Fibroblast of lung (primary cell): ENCODE measurements around the gene DDX39B. TPM values are rescaled to one million over a fixed set of nuclear protein-coding genes. Genes with fewer than 3 reads are reported as not detected.
"Not testable (repeated sequence)": the region's sequence is repeated elsewhere in the genome, so short reads cannot be mapped to it uniquely, and the experiment has no call there.

ENCODE experiments used
- DNase-seq, 2 donors: peaks; one replicate each; pipeline versions ENCODE4 v3.0.0 to v3.0.0-alpha.2; 2010; ENCODE audit warnings: low read depth in 2 of 2
- H2AFZ ChIP-seq: 2 replicates; pipeline ENCODE4 v1.5.1; 2012; ENCODE audit warnings: low read length, control low read depth, inconsistent platforms
- H3K27ac ChIP-seq: 2 replicates; pipeline ENCODE4 v1.5.1; 2011; ENCODE audit warnings: low read length, control low read depth; ENCODE audit not compliant: insufficient read depth
- H3K27me3 ChIP-seq: 2 replicates; pipeline ENCODE4 v1.5.1; 2011; ENCODE audit warnings: mild to moderate bottlenecking, low read length; ENCODE audit not compliant: control insufficient read depth, insufficient read depth
- H3K36me3 ChIP-seq: 2 replicates; pipeline ENCODE4 v1.5.1; 2011; ENCODE audit warnings: low read length; ENCODE audit not compliant: control insufficient read depth, insufficient read depth
- H3K4me1 ChIP-seq: 2 replicates; pipeline ENCODE4 v1.5.1; 2011; ENCODE audit warnings: low read length; ENCODE audit not compliant: control insufficient read depth, insufficient read depth; ENCODE audit errors: extremely low read depth
- H3K4me2 ChIP-seq: 2 replicates; pipeline ENCODE4 v1.5.1; 2011; ENCODE audit warnings: low read length, control low read depth; ENCODE audit not compliant: insufficient read depth; ENCODE audit errors: extremely low read depth
- H3K4me3 ChIP-seq, 4 experiments: fragments of 200-600 bp in 1 of 4; sonication (generic) in 1 of 4; replicated peaks in 1 of 4; 2 replicates each; pipeline ENCODE4 v1.5.1; 2011 to 2016; ENCODE audit warnings: low read length in 4 of 4, low read depth in 3 of 4, mild to moderate bottlenecking in 3 of 4, control low read depth in 2 of 4, inconsistent platforms in 1 of 4, mixed read lengths in 1 of 4; ENCODE audit not compliant: insufficient read depth in 1 of 4; ENCODE audit errors: control extremely low read depth in 1 of 4
- H3K79me2 ChIP-seq: 2 replicates; pipeline ENCODE4 v1.5.1; 2012; ENCODE audit warnings: mild to moderate bottlenecking, low read length, inconsistent platforms; ENCODE audit not compliant: control insufficient read depth, insufficient read depth
- H3K9ac ChIP-seq: 2 replicates; pipeline ENCODE4 v1.5.1; 2011; ENCODE audit warnings: mild to moderate bottlenecking, low read length, control low read depth; ENCODE audit not compliant: insufficient read depth
- H3K9me3 ChIP-seq: 2 replicates; pipeline ENCODE4 v1.5.1; 2012; ENCODE audit warnings: low read depth, low read length; ENCODE audit not compliant: control insufficient read depth, insufficient read depth
- H4K20me1 ChIP-seq: 2 replicates; pipeline ENCODE4 v1.5.1; 2011; ENCODE audit warnings: low read length; ENCODE audit not compliant: control insufficient read depth, insufficient read depth; ENCODE audit errors: extremely low read depth
- CTCF ChIP-seq, 2 donors: IDR thresholded peaks in 1 of 2; conservative IDR thresholded peaks in 1 of 2; 1 replicate in 1 of 2; 2 replicates in 1 of 2; pipeline ENCODE4 v1.5.1; 2011 to 2012; ENCODE audit warnings: low read length in 2 of 2, control low read depth in 1 of 2, inconsistent platforms in 1 of 2, low read depth in 1 of 2, mild to moderate bottlenecking in 1 of 2
- EZH2 ChIP-seq: IDR thresholded peaks from 2 replicates; pipeline ENCODE4 v1.5.1; 2012; ENCODE audit warnings: low read length, control low read depth, mild to moderate bottlenecking; ENCODE audit errors: missing control alignments
- polyA plus RNA-seq, 2 donors: library from polyadenylated mRNA; depleted of rRNA in 1 of 2; stranded (reverse) in 1 of 2; unstranded in 1 of 2; fragments of >200 nt; gene quantifications; 2 replicates each; pipeline ENCODE4 v1.2.1, GENCODE V29; 2011 to 2012; ENCODE audit warnings: missing spikeins in 1 of 2
- total RNA-seq: library from RNA; depleted of rRNA; stranded (reverse); fragments of >200 nt; gene quantifications from 2 replicates; pipeline ENCODE4 v1.2.1, GENCODE V29; 2014

Gene DDX39B
- total and polyA plus RNA-seq, 2 donors (not counting 1 experiment from before 2014, with no cell fraction given) = 323 to 370 TPM

DNA sequence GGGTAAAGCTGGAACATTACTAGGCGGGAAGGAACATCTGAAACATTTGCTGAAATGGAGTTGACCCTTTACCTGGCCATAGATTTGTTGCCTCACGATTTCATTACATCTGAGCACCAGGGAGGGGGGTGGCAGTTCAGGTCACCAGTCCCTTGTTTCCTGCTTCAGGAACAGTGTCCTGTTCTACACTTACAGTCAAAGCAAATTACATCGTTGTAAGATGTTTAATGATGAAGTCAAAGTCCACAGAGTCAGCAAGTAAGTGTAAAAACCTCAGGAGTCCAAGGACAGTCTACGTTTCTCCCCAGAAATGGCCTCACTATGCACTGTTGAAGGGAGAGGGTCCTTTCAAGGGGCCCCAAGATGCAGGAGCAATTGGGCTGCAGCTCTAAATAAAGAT is 52.7 kb downstream of the DDX39B start:
- DNase-seq = no peak
- peaks cover 2% of the 10 kb centered on the region for H3K4me1 ChIP-seq
- H2AFZ ChIP-seq = no peak overlapping the region
- no peak overlapping the region for H3K4me3 ChIP-seq
- H3K9me3 ChIP-seq = no peaks in the 10 kb centered on the region
- no peak overlapping the region for H3K27ac ChIP-seq
- TF ChIP-seq EZH2 (no peak), CTCF (conservative IDR thresholded peaks at IDR 0.05 in 1 of 2, IDR thresholded peaks at IDR 0.05 in 1 of 2; ENCODE audit: low read depth in 1 of 2, low read length in 2 of 2) (no peak)
- no peaks in the 10 kb centered on the region for H3K27me3 ChIP-seq
- H3K36me3 ChIP-seq = no peaks in the 10 kb centered on the region
- no peaks in the 10 kb centered on the region for H4K20me1 ChIP-seq
- no peak overlapping the region for H3K4me2 ChIP-seq
- H3K9ac ChIP-seq = no peak overlapping the region
- H3K79me2 ChIP-seq = no peaks in the 10 kb centered on the region

- not testable (repeated sequence) for H3K9ac ChIP-seq, H3K4me3 ChIP-seq, H3K4me1 ChIP-seq, H3K27ac ChIP-seq, H3K9me3 ChIP-seq, H3K4me2 ChIP-seq, H4K20me1 ChIP-seq, H3K79me2 ChIP-seq, DNase-seq, H2AFZ ChIP-seq, H3K36me3 ChIP-seq, H3K27me3 ChIP-seq
These were observed 54.1 kb downstream of the DDX39B start for GRCh38 chr6:31487674-31488073.

GRCh38 chr6:31486065-31486837 is 55.6 kb downstream of the DDX39B start:
- not testable (repeated sequence) for H3K27me3 ChIP-seq, H3K27ac ChIP-seq, H3K79me2 ChIP-seq, H3K9me3 ChIP-seq, H4K20me1 ChIP-seq, H3K4me3 ChIP-seq, H3K4me2 ChIP-seq, H2AFZ ChIP-seq, H3K9ac ChIP-seq, H3K36me3 ChIP-seq, DNase-seq, H3K4me1 ChIP-seq

- H3K4me1 ChIP-seq = peaks cover 2% of the 10 kb centered on the region
- no peaks in the 10 kb centered on the region for H4K20me1 ChIP-seq
- H3K9ac ChIP-seq = no peak overlapping the region
- DNase-seq = peak in 1 of 2 donors; percentile 49
- TF ChIP-seq EZH2 (no peak), CTCF (conservative IDR thresholded peaks at IDR 0.05 in 1 of 2, IDR thresholded peaks at IDR 0.05 in 1 of 2; ENCODE audit: low read depth in 1 of 2, low read length in 2 of 2) (no peak)
- no peaks in the 10 kb centered on the region for H3K9me3 ChIP-seq
- no peak overlapping the region for H2AFZ ChIP-seq
- no peaks in the 10 kb centered on the region for H3K36me3 ChIP-seq
- H3K4me2 ChIP-seq = peak overlapping the region; percentile 17
- H3K27me3 ChIP-seq = no peaks in the 10 kb centered on the region
- no peak overlapping the region for H3K4me3 ChIP-seq
- H3K27ac ChIP-seq = no peak overlapping the region
- no peaks in the 10 kb centered on the region for H3K79me2 ChIP-seq
These were observed 56.7 kb downstream of the DDX39B start for GRCh38 chr6:31485055-31485454.
